BJ (cell line): ENCODE data around the gene CUL9. TPM values are rescaled to one million over a fixed set of nuclear protein-coding genes. Genes with fewer than 3 reads are reported as not detected.

Experiments
- CTCF ChIA-PET: fragments of 350-600 bp; formaldehyde crosslinking; extraction: SDS; loops from one replicate; lab custom pipeline; 2021; ENCODE audit warnings: antibody characterized with exemption, inconsistent platforms; lab: Yijun Ruan, JAX
- POLR2A ChIA-PET: fragments of 300-600 bp; sonication (Branson Sonifier 250); formaldehyde crosslinking; extraction: SDS; loops from one replicate; lab custom pipeline; 2021; ENCODE audit warnings: antibody characterized with exemption; lab: Charles Lee
- DNase-seq: peaks from one replicate; pipeline ENCODE4 v3.0.0-alpha.2; 2011; ENCODE audit warnings: low read depth
- H3K27me3 ChIP-seq: 2 replicates; pipeline ENCODE4 v1.6.0; 2011; ENCODE audit warnings: low read length; ENCODE audit not compliant: control insufficient read depth, insufficient read depth
- H3K36me3 ChIP-seq: 2 replicates; pipeline ENCODE4 v1.5.1; 2011; ENCODE audit warnings: low read length; ENCODE audit not compliant: control insufficient read depth, insufficient read depth
- H3K4me3 ChIP-seq: 2 replicates; pipeline ENCODE4 v1.5.1; 2011; ENCODE audit warnings: low read depth, mild to moderate bottlenecking, control low read depth, low read length
- polyA plus RNA-seq: library from polyadenylated mRNA; depleted of rRNA; stranded (reverse); fragments of >200 nt; gene quantifications from 2 replicates; pipeline ENCODE4 v1.2.3, GENCODE V29; 2011
- TF ChIP-seq, protein P1 (sequence below): IDR thresholded peaks from 2 replicates; pipeline ENCODE4 v1.5.1; 2011; ENCODE audit warnings: low read depth, mild to moderate bottlenecking, control low read depth, inconsistent platforms, low read length, moderate library complexity; ENCODE audit not compliant: insufficient read depth

CUL9 gene
- polyA plus RNA-seq, 1 experiment: 12.4 TPM

DNA sequence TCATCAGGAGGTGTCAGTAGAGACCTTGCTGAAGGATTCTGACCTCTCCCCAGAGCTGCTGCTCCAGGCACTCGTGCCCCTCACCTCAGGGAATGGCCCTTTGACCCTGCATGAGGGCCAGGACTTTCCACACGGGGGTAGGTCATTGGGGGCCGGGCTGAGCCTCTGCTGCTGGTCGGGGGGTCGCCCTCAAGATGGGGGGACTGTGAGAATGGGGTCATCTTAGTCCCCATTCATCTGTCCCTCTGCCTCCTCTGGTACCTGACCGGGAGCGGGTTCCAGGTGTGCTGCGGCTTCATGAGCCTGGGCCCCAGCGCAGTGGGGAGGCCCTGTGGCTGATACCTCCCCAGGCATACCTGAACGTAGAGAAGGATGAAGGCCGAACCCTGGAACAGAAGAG lies 31.4 kb downstream of the CUL9 start:
- POLR2A ChIA-PET: no interaction called here

DNA sequence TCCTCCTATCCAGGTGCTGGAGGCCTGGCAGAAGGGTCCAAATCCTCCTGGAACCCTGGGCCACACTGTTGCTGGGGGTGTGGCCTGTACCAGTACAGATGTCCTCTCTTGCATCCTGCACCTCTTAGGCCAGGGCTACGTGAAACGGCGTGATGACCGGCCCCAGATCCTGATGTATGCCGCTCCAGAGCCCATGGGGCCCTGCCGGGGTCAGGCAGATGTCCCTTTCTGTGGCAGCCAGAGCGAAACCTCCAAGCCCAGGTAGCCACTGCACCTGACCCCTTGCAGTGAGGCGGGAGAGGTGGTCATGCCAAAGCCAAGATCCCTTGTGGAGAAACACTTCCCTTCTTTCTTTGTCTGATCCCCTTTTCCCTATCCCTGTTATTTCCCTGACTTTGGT lies 33.1 kb downstream of the CUL9 start:
- POLR2A ChIA-PET: no interaction called here
- no peak for DNase-seq
- H3K36me3 ChIP-seq: peaks cover 15% of the 10 kb centered on the region
- no peak overlapping the region for H3K4me3 ChIP-seq
- TF ChIP-seq, protein P1, sequence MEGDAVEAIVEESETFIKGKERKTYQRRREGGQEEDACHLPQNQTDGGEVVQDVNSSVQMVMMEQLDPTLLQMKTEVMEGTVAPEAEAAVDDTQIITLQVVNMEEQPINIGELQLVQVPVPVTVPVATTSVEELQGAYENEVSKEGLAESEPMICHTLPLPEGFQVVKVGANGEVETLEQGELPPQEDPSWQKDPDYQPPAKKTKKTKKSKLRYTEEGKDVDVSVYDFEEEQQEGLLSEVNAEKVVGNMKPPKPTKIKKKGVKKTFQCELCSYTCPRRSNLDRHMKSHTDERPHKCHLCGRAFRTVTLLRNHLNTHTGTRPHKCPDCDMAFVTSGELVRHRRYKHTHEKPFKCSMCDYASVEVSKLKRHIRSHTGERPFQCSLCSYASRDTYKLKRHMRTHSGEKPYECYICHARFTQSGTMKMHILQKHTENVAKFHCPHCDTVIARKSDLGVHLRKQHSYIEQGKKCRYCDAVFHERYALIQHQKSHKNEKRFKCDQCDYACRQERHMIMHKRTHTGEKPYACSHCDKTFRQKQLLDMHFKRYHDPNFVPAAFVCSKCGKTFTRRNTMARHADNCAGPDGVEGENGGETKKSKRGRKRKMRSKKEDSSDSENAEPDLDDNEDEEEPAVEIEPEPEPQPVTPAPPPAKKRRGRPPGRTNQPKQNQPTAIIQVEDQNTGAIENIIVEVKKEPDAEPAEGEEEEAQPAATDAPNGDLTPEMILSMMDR: no peak
- CTCF ChIA-PET: interaction anchor here (0.6 to 2.5 kb wide), 2 partner anchors 14 to 51 kb away, joined by 3 to 15 read pairs; partner anchors contain the start of gene DNPH1
- H3K27me3 ChIP-seq: no peaks in the 10 kb centered on the region

More for the DNA sequence above, 31.4 kb downstream of the CUL9 start:
- no peak for DNase-seq
- CTCF ChIA-PET: interaction anchor here (0.6 to 2.3 kb wide), 5 partner anchors 14 to 583 kb away, joined by 3 to 12 read pairs (median 3); partner anchors contain the start of gene DNPH1
- Histone ChIP-seq H3K4me3 (no peak overlapping the region), H3K36me3 (peaks cover 15% of the 10 kb centered on the region), H3K27me3 (no peaks in the 10 kb centered on the region)
- TF ChIP-seq, protein P1: no peak

DNA sequence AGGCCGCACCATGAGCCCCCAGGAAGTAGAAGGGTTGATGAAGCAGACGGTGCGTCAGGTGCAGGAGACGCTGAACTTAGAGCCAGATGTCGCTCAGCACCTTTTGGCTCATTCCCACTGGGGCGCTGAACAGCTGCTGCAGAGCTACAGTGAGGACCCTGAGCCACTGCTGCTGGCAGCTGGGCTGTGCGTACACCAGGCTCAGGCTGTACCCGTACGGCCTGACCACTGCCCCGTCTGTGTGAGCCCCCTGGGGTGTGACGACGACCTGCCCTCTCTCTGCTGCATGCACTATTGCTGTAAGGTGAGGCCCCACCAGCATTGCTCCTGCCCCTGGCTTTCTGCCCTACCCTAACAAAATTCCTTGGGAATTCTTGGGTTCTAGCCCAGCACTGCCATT lies 34.2 kb downstream of the CUL9 start:
- peaks cover 19% of the 10 kb centered on the region for H3K36me3 ChIP-seq
- DNase-seq: no peak
- no peaks in the 10 kb centered on the region for H3K27me3 ChIP-seq
- TF ChIP-seq, protein P1: no peak
- ChIA-PET CTCF (interaction anchor here (1.0 to 2.5 kb wide), 3 partner anchors 11 to 13 kb away, joined by 3 to 15 read pairs (median 3); partner anchors contain the start of gene DNPH1), POLR2A (no interaction called here)
- no peak overlapping the region for H3K4me3 ChIP-seq

DNA sequence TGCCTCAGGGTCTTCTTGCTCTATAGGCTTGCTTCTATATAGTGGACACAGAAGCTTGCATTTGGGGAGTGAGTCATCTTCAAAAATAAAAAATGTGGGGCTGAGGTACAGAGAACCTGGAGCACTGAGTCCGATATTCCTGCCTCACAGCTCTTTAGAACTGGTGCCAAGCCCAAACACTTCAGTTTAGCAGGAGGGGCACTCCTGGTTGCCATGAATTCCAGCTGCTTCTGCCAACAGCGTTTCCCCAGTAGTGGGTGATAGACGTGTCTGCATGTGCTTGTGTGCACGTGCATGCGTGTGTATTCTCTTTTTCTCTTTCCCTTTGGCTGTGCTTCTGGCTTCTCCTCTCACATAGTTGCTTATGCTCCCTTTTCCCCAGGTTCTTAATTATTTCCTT lies 35.4 kb downstream of the CUL9 start:
- POLR2A ChIA-PET: no interaction called here
- CTCF ChIA-PET: interaction anchor here (0.6 to 2.5 kb wide), 3 partner anchors 12 to 1114 kb away, joined by 3 to 15 read pairs (median 3); partner anchors contain the start of gene DNPH1
- no peak for DNase-seq

DNA sequence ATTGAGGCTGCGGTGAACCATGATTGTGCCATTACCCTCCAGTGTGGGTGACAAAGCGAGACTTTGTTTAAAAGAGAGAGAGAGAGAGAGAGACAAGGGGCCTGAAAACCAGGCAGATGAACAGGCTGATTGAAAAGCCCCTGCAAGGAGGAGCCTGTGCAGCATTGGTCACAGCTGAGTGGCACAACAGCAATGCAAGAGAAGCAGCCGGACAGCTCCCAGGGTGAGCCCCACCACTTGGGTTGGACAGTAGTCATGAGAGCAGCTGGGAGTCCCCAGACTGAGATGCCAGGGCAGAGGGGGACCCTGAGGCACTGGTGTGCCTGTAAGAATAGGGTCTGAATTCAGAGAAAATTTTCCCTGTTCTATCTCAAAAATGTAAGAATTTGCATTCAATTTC lies 37.1 kb downstream of the CUL9 start:
- no peak for DNase-seq
- ChIA-PET CTCF (interaction anchor here (3.6 kb wide), 1 partner anchor 11 kb away, joined by 27 read pairs; the partner anchor contains the start of gene DNPH1), POLR2A (no interaction called here)
- Histone ChIP-seq H3K27me3 (no peaks in the 10 kb centered on the region), H3K4me3 (no peak overlapping the region), H3K36me3 (peaks cover 20% of the 10 kb centered on the region)
- TF ChIP-seq, protein P1: no peak

More for the DNA sequence above, 35.4 kb downstream of the CUL9 start:
- Histone ChIP-seq H3K36me3 (peaks cover 19% of the 10 kb centered on the region), H3K4me3 (no peak overlapping the region), H3K27me3 (no peaks in the 10 kb centered on the region)
- TF ChIP-seq, protein P1: no peak
